Adrenal gland (tissue), 5 donors: ENCODE data around the gene NEK9.

Experiments
- CTCF ChIP-seq, 6 experiments: fragments of 450-650 bp in 4 of 6; fragments of 200-600 bp in 2 of 6; sonication (generic) in 1 of 6; IDR thresholded peaks; 1 replicate in 5 of 6; 2 replicates in 1 of 6; pipeline versions ENCODE4 v1.5.1 to v1.8.0; 2016 to 2021; ENCODE audit warnings: antibody characterized with exemption in 6 of 6, mild to moderate bottlenecking in 2 of 6, moderate library complexity in 1 of 6
- POLR2A ChIP-seq, 2 donors: fragments of 450-650 bp; IDR thresholded peaks; one replicate each; pipeline ENCODE4 v1.6.1; 2017; ENCODE audit warnings: antibody characterized with exemption in 2 of 2, mild to moderate bottlenecking in 2 of 2, moderate library complexity in 1 of 2
- donor health status: DM: no; HTN: no; CAD: no.

GRCh38 chr14:75153295-75153694 is 26.4 kb upstream of the NEK9 start:
- TF ChIP-seq CTCF (IDR thresholded peaks at IDR 0.05) (no peak), POLR2A (IDR thresholded peaks at IDR 0.05) (no peak)
